NCI-H460 (cell line): Measurements from ENCODE around the gene NTSR2. TPM values are rescaled to one million over a fixed set of nuclear protein-coding genes. Genes with fewer than 3 reads are reported as not detected.

Source experiments
- DNase-seq: peaks from one replicate; pipeline ENCODE4 v3.0.0-alpha.2; 2016; ENCODE audit warnings: low read depth; ENCODE audit errors: extremely low read depth
- total RNA-seq: library from RNA; depleted of rRNA; stranded (reverse); fragments of >200 nt; shearing (Covaris generic); gene quantifications from 2 replicates; pipeline ENCODE4 v1.2.3, GENCODE V29; 2014

The NTSR2 gene
- total RNA-seq, 1 experiment from 2014 or later = not detected

DNA sequence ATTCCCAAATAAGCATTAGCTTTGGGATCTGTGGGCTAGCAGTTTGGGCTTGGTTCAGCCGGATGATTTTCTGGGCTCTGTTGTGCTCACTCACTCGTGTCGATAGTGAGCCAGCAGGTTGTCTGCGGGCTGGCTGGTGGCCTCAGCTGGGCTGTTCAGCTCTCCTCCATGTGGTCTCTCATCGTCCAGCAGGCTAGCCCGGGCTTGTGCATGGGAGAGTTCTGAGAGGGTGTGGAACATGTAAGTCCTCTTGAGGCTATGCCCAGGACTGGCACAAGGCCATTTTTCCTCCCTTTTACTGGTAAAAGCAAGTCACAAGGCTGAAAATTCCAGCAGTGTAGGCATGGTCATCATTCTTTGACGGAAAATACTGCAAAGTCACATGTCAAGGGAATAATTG lies 38.5 kb downstream of the NTSR2 start:
- DNase-seq = no peak

DNA sequence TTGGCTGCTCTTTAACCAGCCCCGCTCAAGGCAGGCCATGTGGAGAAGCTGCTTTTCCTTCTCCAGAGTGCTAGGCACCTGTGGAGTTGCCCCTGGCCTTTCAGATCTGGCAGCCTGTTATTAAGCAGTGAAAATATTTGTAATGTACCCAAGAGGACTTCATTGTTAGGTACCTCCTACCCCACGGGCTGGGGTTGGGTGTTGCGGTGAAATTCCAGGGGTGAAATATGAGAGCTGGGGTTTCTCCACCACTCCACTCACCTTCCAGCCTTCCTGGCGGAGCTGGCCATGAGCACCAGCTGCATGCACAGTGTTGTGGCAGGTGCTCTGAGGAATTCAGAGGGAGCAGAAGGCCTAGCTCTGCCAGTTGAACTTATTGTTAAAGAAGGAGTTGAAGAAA lies 39.1 kb downstream of the NTSR2 start:
- DNase-seq = no peak

DNA sequence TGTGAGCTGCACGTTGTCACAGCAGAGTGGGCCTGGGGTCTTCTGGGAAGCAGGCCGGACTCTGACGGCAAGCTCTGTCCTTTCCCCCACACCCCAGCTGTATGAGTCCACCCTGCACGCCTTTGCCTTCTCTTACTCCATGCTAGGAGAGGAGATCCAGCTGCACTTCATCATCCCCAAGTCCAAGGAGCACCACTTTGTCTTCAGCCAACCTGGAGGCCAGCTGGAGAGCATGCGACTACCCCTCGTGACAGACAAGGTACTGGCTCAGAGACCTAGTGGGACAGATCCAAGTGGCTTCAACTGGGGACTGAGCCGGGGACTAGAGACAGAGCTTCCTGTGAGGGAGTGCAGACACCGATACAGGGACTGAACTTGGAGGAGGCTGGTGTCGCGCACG lies 40.1 kb downstream of the NTSR2 start:
- DNase-seq = no peak

DNA sequence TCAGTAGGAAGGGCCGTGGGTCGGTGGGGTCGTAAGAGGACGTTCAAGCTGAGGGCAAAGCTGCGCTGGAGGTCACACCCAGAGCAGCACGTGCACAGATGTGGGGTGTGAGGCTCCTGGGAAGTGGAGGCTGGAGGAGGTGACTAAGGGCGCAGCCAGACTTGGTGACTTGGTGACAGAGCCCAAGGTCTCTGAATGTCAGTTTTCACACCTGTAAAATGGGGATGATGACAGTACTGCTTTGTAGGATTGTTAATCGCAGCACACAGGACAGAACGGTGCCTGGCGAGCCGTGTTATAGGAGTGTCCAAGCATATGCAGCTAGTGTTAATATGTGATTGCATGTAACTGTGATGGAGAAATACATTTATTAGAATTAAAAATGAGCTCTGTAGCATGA lies 40.8 kb downstream of the NTSR2 start:
- DNase-seq = no peak

DNA sequence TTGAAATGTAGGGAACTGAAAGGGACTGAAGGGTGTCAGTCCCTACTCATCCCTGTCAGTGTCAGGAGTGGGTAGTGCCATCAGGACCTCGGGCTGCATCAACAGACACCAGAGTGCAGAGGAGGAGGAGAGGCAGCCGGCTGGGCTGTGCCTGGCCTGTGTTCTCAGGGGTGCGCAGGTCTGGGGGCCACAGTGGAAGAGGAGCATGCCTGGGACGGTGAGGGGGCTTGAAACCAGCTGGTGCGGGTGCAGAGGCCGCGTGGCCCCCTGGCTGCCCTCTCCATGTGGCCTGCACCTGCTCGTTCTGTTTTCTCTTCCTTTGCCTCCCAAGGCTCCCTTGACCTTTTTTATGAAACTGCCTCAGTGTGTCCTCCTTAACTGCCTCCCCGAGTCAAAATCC lies 41.3 kb downstream of the NTSR2 start:
- DNase-seq = no peak

DNA sequence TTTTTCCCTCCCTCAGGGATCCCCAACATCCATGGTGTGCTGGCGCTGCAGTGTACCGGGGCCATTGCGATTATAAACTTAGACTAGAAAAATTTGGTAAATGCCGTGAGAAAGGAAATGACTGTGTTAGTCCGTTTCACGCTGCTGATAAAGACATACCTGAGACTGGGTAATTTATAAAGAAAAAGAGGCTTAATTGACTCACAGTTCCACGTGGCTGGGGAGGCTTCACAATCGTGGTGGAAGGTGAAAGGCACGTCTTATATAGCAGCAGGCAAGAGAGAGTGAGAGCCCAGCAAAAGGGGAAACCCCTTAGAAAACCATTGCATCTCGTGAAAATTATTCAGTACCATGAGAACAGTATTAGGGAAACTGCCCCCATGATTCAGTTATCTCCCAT lies 44.3 kb downstream of the NTSR2 start:
- no peak for DNase-seq

DNA sequence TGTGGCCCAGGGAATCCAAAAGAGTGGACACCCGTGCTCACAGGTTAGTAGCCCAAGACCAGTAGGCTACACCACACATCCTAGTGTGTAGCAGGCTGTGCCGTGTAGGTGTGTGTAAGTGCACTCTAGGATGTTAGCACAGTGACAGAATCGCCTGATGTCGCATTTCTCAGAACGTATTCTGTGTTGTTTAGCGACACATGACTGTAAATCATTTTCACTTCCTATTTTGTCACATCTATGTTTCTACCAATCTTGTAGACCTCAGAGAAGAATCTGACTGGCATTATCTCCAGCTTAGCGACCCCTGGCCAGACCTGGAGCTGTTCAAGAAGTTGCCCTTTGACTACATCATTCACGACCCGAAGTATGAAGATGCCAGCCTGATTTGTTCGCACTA lies 45.1 kb downstream of the NTSR2 start:
- no peak for DNase-seq

DNA sequence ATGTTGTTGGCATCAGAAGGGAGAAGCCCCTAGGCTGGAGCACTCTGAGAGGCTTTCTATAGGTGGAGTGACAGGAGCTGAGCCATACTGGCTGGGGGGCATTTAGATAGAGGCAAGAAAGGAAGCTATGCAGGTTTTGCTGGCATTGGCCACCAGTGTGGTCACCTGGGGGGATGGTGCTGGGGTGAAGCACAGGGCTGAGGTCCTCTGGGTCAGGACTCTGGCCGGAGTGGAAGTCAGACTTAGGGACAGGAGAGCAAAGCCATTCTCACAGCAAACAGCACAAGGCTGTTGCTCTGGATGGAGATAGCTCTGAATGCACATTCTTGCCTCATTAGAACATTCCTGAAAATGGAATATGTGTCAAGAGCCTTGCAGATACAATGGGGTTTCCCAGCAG lies 47.4 kb downstream of the NTSR2 start:
- no peak for DNase-seq

DNA sequence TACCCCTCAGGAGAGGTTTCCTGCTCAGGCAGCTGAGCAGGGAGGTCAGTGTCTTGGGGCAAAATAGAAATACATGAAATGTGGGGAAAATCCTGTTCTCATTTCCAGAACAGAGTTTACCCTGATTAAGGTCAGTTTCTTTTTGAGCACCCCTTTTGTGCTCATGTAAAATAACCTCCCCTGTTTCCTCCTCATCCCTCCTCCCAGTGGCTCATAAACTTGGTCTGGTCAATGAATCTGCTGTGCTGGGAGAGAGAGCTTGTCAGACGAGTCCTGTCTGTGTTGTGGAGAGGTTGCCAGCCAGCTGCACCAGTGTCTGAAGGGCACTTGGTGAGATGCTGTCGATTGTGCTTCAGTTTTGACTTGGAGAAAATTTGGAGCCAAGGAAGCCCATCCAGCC lies 48.6 kb downstream of the NTSR2 start:
- no peak for DNase-seq

DNA sequence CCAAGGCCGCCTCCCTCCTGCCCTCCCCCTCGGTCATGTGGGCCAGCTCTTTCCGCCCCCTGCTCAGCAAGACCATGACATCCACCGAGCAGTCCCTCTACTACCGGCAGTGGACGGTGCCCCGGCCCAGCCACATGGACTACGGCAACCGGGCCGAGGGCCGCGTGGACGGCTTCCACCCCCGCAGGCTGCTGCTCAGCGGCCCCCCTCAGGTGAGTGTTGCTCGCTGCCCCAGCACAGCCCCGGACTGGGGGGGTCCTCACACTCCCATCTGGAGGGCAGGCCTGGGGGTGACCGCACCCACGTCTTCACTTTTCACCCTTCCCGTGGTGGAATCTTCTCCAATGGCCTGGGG lies 51.3 kb downstream of the NTSR2 start:
- DNase-seq = no peak

DNA sequence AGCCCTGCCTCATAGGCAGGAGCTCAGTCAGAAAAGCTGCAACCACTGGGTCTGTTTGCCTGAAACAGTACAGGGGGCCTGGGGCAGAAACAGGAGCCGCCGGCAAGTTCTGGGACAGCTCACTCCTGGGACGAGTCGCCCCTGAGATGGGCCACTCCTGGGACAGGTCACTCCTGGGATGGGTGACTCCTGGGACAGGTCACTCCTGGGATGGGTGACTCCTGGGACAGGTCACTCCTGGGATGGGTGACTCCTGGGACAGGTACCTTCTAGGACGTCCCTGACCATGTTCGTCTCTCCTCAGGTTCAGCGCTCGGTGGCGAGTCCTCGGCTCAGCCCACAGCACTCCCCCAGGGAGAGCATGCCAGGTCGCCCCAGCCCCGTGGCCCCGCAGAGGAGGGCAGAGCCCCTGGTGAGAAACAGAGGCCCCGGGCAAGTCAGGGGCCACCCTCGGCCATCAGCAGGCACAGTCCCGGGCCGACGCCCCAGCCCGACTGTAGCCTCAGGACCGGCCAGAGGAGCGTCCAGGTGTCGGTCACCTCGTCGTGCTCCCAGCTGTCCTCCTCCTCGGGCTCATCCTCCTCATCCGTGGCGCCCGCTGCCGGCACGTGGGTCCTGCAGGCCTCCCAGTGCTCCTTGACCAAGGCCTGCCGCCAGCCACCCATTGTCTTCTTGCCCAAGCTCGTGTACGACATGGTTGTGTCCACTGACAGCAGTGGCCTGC lies 51.8 kb downstream of the NTSR2 start:
- no peak for DNase-seq

DNA sequence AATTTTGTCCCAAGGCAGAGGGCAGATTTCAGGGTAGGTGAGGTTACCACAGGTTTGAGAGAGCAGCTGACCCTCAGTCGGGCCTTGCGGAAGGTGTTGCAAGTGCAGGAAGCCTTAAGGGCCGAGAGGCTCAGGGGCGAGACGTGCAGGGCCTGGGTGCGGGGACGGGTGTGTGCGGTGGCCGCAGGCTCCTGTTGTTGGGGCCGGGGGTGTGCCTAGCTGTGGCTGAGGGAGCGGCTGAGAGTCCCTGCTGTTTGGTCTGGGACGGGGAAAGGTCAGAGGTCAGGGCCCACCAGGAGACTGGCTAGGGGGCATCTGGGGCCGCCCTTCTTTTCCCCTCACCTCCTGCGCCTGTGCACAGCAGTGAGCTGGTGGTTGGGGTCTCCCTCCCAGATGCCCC lies 52.5 kb downstream of the NTSR2 start:
- DNase-seq = no peak

DNA sequence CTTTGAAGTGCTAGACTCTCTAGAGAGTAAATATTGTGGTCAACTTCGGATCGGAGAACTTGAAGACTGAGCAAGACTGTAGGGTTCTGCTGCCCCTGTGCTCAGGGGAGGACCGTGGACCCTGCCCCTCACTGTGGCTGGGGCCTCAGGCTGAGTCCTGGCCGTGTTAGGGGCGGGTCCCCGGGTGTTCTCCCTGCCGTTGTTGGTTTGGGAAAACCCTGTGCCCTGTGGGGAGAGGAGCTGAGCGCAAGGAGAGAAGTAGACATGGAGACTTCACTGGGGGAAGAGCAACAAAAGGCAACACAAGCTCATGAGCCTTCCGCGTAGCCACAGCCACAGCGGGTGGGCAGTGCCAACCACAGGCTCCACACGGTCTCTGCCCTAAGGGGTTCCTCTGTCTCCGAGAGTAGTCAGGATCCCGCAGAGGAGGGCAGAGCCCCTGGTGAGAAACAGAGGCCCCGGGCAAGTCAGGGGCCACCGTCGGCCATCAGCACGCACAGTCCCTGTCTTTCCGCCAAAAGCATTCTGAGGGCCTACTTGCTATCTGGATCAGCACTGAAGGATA lies 53.1 kb downstream of the NTSR2 start:
- DNase-seq = no peak

DNA sequence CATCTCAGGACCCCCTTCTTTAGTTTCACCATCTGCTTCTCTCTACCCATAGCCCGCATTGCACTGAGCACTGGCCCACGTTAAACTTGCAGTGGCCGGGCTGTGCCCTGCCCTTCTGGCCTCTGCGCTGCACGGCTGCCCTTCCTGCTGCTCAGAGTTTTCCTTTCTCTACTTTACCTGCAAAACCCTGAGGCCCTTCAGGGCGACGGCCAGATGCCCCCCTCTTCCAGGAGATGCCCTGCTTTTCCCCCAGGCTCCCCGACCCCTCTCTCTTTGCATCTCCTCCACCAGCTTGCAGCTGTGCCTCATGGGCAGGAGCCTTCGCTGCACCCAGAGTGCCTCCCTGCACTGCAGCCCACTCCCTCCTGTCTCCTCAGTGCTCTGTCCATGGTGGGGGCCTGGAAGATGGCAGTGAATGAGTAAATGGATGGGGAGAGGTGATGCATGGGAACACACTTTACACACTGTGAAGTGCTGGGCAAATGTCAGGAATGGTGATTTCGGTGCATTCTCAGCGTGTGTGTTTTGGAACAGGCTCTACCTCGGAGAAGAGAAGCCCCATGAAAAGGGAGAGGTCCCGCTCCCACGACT lies 53.8 kb downstream of the NTSR2 start:
- no peak for DNase-seq

DNA sequence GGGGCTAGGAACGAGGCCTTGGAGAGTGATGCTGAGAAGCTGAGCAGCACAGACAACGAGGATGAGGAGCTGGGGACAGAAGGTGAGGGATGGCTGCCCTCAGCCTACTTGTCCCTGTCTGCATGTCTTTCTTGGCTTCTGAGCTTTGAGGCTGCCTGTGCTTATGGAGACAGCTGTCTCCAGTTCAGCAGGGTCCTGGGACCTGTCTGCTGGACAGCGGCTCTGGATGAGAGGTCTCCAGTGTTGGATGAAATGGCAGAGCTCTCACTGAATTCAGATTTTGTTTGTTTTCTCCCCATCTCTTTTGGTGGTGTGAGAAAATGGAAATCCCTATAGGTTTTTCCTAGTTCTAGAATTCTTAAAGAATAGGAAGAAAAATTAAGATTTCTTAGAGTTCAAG lies 54.8 kb downstream of the NTSR2 start:
- DNase-seq = no peak

DNA sequence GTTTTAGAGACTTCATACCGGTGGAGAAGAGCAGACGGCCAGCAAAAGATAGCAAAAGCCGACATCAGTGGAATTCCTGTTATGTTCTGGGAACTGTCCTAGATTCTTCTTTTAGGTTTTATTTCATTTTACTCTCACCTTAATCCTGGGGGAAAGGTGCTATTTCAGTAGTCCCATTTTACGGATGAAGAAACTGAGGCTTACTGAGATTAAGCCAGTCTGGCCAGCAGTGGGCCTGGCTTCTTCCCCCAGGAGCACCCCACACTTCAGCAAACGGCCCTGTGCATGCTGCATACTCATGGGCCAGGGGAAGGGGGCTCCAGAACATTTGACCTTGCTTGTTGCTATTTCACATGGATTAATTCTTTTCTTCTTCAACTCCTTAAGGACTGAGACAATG lies 56.7 kb downstream of the NTSR2 start:
- DNase-seq = no peak

DNA sequence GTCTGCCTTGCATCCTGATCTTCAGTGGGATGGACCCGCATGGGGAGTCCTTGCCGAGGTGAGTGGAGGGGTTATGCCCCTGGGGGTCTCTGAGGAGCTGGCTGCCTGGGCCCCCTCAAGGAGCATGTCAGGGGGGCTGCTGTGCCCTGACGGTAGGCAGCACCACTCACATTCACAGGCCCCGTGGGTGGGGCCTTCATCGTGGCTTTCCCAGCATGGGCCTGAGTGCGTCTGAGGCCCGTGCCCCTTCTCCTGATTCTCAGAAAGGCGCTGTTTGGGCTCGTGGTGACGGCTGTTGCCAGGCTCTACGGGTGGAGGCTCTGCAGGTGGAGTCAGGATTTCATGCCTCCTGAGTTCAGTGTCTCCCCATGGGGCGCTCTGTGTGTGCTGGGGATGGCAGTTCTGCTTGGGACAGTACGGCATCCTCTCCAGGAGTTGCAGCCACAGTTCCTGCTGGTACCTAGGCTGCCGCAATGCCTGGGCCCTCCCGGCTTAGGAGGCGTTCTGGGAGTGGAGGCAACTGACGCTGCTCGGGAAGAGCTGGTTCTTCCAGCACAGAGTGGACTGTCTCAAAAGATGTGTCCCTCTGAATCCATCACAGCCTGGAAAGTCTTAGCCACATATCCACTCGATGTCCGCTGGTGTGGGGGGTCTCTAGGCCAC lies 57.3 kb downstream of the NTSR2 start:
- DNase-seq = no peak

DNA sequence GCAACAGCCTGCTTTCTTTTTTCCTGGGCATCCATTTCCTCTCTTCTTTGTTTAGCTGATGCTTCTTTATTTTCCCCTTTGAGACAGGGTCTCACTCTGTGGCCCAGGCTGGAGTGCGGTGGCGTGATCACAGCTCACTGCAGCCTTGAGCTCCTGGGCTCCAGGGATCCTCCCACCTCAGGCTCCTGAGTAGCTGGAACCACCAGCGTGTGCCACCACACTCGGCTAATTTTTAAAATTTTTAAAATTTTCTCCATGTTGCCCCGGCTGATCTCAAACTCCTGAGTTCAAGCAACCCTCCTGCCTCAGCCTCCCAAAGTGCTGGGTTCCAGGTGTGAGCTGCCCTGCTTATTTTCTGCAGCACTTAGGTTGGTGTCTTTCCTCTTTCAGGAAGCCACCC lies 58.7 kb downstream of the NTSR2 start:
- no peak for DNase-seq

DNA sequence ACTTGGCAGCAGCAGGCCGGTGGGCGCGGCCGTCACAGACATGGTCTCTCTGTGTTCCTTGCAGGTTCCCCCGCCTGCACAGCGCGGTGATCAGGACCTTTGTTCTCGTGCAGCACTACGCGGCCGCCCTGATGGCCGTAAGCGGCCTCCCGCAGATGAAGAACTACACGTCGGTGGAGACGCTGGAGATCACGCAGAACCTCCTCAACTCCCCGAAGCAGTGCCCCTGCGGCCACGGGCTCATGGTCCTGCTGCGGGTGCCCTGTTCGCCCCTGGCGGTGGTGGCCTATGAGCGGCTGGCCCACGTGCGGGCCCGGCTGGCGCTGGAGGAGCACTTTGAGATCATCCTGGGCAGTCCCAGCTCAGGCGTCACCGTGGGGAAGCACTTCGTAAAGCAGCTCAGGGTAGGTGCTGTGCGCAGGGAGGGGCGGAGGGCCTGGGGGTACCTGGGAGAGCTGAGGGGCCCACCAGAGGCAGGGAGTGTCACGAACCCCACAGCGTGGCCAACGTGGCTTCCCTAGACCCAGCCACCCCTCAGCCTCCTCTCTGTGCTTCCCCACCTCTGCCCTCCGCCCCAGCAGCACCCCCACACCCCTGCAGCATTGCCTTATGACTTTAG lies 59.3 kb downstream of the NTSR2 start:
- DNase-seq = no peak
